Right atrium auricular region (tissue), 2 donors: ENCODE data around the gene EHMT2. TPM values are rescaled to one million over a fixed set of nuclear protein-coding genes. Genes with fewer than 3 reads are reported as not detected.

Experiments
- DNase-seq: peaks from one replicate; pipeline ENCODE4 v3.0.0-alpha.2; 2019; ENCODE audit warnings: low spot score
- H3K27ac ChIP-seq, 2 donors: fragments of 200-600 bp; sonication (generic); 1 replicate in 1 of 2; 2 replicates in 1 of 2; pipeline ENCODE4 v1.5.1; 2016 to 2019
- H3K27me3 ChIP-seq, 2 donors: fragments of 200-600 bp; sonication (generic); one replicate each; pipeline versions ENCODE4 v1.5.1 to v1.6.0; 2017 to 2019
- H3K36me3 ChIP-seq: fragments of 200-600 bp; sonication (generic); one replicate; pipeline ENCODE4 v1.5.1; 2016
- H3K4me1 ChIP-seq, 2 donors: fragments of 200-600 bp; sonication (generic); one replicate each; pipeline versions ENCODE4 v1.5.1 to v1.6.0; 2017 to 2019
- H3K4me3 ChIP-seq, 2 donors: fragments of 200-600 bp; sonication (generic); 1 replicate in 1 of 2; 2 replicates in 1 of 2; pipeline ENCODE4 v1.5.1; 2017 to 2019; ENCODE audit warnings: mild to moderate bottlenecking in 1 of 2, moderate library complexity in 1 of 2
- H3K9me3 ChIP-seq, 2 donors: fragments of 200-600 bp; sonication (generic); one replicate each; pipeline ENCODE4 v1.5.1; 2019
- CTCF ChIP-seq, 2 donors: fragments of 200-600 bp; sonication (generic); IDR thresholded peaks; one replicate each; pipeline ENCODE4 v1.5.1; 2019; ENCODE audit warnings: antibody characterized with exemption in 2 of 2
- total RNA-seq, 2 donors: library from RNA; depleted of rRNA; stranded (reverse); fragments of >200 nt; gene quantifications; one replicate each; pipeline ENCODE4 v1.1.0, GENCODE V29; 2016

The EHMT2 gene
- total RNA-seq, 2 donors from 2014 or later = 10.5 to 19.1 TPM

GRCh38 chr6:31876357-31876756, 21.1 kb downstream of the EHMT2 start:
- no peak overlapping the region for H3K4me3 ChIP-seq
- no peaks in the 10 kb centered on the region for H3K27me3 ChIP-seq
- DNase-seq = no peak
- no peaks in the 10 kb centered on the region for H3K9me3 ChIP-seq
- H3K4me1 ChIP-seq = no peaks in the 10 kb centered on the region
- H3K27ac ChIP-seq = no peak overlapping the region
- H3K36me3 ChIP-seq = peaks cover 17% of the 10 kb centered on the region
- TF ChIP-seq CTCF (IDR thresholded peaks at IDR 0.05) = no peak

- Histone ChIP-seq H3K36me3 (peaks cover 13% of the 10 kb centered on the region), H3K27ac (no peak overlapping the region), H3K9me3 (no peaks in the 10 kb centered on the region), H3K27me3 (no peaks in the 10 kb centered on the region), H3K4me1 (no peaks in the 10 kb centered on the region), H3K4me3 (no peak overlapping the region)
- TF ChIP-seq CTCF (IDR thresholded peaks at IDR 0.05) = no peak
- no peak for DNase-seq
These were observed 21.6 kb downstream of the EHMT2 start for GRCh38 chr6:31875877-31876276.

GRCh38 chr6:31874836-31875572, 22.5 kb downstream of the EHMT2 start:
- Histone ChIP-seq H3K36me3 (peaks cover 5% of the 10 kb centered on the region), H3K27me3 (no peaks in the 10 kb centered on the region), H3K27ac (no peak overlapping the region), H3K4me1 (no peaks in the 10 kb centered on the region), H3K9me3 (no peaks in the 10 kb centered on the region), H3K4me3 (no peak overlapping the region)
- no peak for TF ChIP-seq CTCF (IDR thresholded peaks at IDR 0.05)
- DNase-seq = no peak

GRCh38 chr6:31874084-31874670, 23.3 kb downstream of the EHMT2 start:
- no peak overlapping the region for H3K27ac ChIP-seq
- H3K4me3 ChIP-seq = no peak overlapping the region
- no peaks in the 10 kb centered on the region for H3K9me3 ChIP-seq
- H3K36me3 ChIP-seq = no peaks in the 10 kb centered on the region
- no peak for DNase-seq
- H3K27me3 ChIP-seq = no peaks in the 10 kb centered on the region
- no peak for TF ChIP-seq CTCF (IDR thresholded peaks at IDR 0.05)
- no peaks in the 10 kb centered on the region for H3K4me1 ChIP-seq

GRCh38 chr6:31871046-31871659, 26.3 kb downstream of the EHMT2 start:
- Histone ChIP-seq H3K4me1 (no peaks in the 10 kb centered on the region), H3K9me3 (no peaks in the 10 kb centered on the region), H3K4me3 (no peak overlapping the region), H3K27ac (no peak overlapping the region), H3K36me3 (no peaks in the 10 kb centered on the region), H3K27me3 (no peaks in the 10 kb centered on the region)
- DNase-seq = no peak
- TF ChIP-seq CTCF (IDR thresholded peaks at IDR 0.05) = no peak
